WERI-Rb-1 (cell line): ENCODE measurements around the gene BANF2.

ENCODE experiments used
- DNase-seq: peaks from one replicate; pipeline ENCODE4 v3.0.0-alpha.2; 2020
- H3K27ac ChIP-seq: fragments of 250-450 bp; sonication (Bioruptor Pico); 2 replicates; pipeline ENCODE4 v1.5.1; 2020; ENCODE audit warnings: mild to moderate bottlenecking, moderate library complexity
- H3K27me3 ChIP-seq: fragments of 250-450 bp; sonication (Bioruptor Pico); 2 replicates; pipeline ENCODE4 v1.5.1; 2021; ENCODE audit warnings: mild to moderate bottlenecking, low read depth, moderate library complexity; ENCODE audit not compliant: insufficient read depth, severe bottlenecking
- H3K36me3 ChIP-seq: fragments of 250-450 bp; sonication (Bioruptor Pico); 2 replicates; pipeline ENCODE4 v1.5.1; 2020; ENCODE audit warnings: mild to moderate bottlenecking, moderate library complexity
- H3K4me3 ChIP-seq: 2 replicates; pipeline ENCODE4 v1.5.1; 2011; ENCODE audit warnings: low read depth, mild to moderate bottlenecking, control low read depth, low read length
- H3K9me3 ChIP-seq: fragments of 250-450 bp; sonication (Bioruptor Pico); 2 replicates; pipeline ENCODE4 v1.5.1; 2021; ENCODE audit warnings: mild to moderate bottlenecking, moderate library complexity; ENCODE audit not compliant: severe bottlenecking
- TF ChIP-seq, protein P1 (sequence below): IDR thresholded peaks from 2 replicates; pipeline ENCODE4 v1.5.1; 2011; ENCODE audit warnings: low read depth, mild to moderate bottlenecking, control low read depth, inconsistent platforms, low read length

Gene BANF2

DNA sequence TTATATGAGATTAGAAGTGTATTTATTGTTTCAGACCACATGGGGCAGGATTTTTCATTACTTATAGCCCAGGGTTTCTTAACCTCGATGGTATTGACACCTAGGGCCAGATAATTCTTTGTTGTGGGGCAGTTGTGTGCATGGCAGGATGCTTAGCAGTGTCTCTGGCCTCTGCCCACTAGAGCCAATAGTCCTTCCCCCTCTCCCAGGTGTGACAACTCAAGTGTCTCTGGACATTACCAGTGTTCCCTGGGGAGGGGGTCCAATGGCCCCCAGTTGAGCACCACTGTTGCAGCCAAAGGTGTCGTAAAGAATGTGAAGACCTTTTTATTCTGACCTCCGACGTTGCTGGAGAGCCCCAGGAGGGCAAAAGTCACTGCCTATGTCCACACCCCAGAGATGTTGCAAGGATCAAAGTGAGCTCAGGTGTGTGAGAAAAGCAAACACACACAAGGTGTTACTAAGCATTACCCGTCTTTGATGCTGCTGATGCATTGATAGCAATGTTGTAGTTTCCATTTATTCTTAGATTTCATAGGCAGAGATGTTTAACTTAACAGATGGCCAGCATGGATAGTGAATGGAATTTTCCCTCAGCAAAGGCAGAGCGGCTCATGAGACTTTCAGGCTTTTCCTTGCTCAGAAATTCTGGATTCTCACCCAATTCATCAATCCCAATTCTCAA, 22.2 kb downstream of the BANF2 start:
- no peak overlapping the region for H3K27ac ChIP-seq
- H3K4me3 ChIP-seq: no peak overlapping the region
- TF ChIP-seq, protein P1, sequence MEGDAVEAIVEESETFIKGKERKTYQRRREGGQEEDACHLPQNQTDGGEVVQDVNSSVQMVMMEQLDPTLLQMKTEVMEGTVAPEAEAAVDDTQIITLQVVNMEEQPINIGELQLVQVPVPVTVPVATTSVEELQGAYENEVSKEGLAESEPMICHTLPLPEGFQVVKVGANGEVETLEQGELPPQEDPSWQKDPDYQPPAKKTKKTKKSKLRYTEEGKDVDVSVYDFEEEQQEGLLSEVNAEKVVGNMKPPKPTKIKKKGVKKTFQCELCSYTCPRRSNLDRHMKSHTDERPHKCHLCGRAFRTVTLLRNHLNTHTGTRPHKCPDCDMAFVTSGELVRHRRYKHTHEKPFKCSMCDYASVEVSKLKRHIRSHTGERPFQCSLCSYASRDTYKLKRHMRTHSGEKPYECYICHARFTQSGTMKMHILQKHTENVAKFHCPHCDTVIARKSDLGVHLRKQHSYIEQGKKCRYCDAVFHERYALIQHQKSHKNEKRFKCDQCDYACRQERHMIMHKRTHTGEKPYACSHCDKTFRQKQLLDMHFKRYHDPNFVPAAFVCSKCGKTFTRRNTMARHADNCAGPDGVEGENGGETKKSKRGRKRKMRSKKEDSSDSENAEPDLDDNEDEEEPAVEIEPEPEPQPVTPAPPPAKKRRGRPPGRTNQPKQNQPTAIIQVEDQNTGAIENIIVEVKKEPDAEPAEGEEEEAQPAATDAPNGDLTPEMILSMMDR: no peak
- H3K27me3 ChIP-seq: no peaks in the 10 kb centered on the region
- DNase-seq: no peak
- no peaks in the 10 kb centered on the region for H3K9me3 ChIP-seq
- no peaks in the 10 kb centered on the region for H3K36me3 ChIP-seq

DNA sequence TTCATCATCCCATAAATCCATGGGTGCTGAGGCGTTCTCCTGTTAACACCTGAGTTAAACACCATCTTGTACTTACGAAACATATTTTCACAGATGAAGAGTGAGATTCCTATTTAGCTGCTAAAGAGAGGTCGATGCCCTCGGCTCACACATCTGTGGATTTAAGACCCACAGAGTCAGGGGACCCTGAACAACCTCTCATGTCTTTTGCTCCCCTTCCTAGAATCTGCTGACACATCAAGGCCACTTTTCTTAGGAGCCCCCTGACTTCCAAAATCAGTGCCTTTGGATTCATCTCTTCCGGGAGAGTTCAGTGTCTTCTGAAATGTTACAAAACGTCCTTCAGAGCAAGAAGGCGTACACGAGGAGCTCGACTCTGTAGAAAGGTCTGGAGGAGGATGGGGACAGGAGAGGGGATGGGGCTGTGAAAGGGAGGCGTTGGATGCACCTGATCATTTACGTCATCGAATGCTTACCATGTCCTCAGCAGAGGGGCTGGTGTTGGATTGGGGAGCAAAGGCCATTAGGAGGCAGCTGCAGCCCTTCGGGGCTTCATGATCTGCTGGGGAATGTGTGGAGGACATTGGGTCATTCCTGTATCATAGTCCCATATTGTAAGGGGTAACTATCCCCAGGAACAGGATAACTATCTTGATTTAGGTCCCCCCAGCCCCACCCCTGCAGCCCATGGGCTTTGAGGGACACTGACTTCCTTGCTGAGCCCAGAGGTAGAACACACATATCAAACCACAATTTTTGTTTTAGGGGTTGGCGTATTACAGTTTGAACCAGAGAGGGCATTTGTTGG, 22.9 kb downstream of the BANF2 start:
- TF ChIP-seq, protein P1: no peak
- Histone ChIP-seq H3K4me3 (no peak overlapping the region), H3K9me3 (no peaks in the 10 kb centered on the region)

DNA sequence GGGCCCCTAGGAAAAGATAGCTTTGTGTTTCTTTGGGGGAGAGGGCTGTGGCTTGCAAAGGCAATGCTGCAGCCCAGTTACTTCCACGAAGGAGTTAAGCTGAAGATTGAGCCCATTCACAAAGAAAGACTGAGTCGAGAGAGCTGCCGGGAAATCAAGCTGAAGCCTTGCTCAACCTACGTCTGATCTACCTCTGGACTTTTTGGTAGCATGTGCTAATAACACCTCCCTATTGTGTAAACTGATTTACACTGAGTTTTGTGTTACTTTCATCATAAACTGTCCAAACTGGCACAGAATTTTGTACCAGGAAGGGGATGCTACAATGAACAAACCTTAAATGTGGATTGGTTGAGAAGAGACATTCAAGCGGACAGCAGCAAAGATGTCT, 23.5 kb downstream of the BANF2 start:
- TF ChIP-seq, protein P1: no peak
- Histone ChIP-seq H3K9me3 (no peaks in the 10 kb centered on the region), H3K36me3 (no peaks in the 10 kb centered on the region), H3K27me3 (no peaks in the 10 kb centered on the region), H3K4me3 (no peak overlapping the region), H3K27ac (no peak overlapping the region)
- DNase-seq: no peak

More for the DNA sequence above, 22.9 kb downstream of the BANF2 start:
- no peaks in the 10 kb centered on the region for H3K36me3 ChIP-seq
- no peak for DNase-seq
- H3K27me3 ChIP-seq: no peaks in the 10 kb centered on the region
- no peak overlapping the region for H3K27ac ChIP-seq

DNA sequence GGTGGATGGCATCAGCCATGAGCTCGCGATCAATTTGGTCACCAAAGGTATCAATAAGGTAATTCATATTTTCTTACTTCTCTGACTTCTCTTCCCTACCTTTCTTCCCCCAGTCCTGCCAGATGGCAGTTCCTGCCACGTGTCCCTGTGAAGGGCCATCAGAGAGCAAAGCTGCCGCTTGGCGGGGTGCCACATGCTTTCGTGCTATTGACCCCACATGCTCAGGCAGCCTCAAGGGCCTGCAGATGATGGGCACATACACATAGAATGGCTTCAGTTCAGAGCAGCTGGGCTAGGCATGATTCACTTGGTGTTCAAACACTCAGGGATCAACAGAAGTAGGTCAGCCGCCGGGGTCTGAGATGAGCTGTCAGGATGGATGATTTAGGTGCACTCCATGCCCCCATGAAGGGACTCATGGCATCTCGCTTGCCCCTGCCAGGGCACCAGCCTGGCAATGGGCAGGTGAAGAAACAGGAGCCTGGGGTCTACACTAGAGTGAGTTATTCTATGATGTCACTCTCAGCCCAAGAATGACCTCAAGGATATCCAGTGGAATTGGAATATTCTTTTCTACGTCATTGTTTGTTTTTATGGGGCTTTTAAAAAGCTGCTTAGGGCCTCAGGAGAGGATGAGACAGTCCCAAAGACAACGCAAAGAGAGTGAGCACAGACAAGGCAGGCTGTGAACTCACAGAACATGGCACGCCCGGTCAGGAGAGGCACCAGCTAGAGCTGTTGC, 25.5 kb downstream of the BANF2 start:
- TF ChIP-seq, protein P1: no peak

DNA sequence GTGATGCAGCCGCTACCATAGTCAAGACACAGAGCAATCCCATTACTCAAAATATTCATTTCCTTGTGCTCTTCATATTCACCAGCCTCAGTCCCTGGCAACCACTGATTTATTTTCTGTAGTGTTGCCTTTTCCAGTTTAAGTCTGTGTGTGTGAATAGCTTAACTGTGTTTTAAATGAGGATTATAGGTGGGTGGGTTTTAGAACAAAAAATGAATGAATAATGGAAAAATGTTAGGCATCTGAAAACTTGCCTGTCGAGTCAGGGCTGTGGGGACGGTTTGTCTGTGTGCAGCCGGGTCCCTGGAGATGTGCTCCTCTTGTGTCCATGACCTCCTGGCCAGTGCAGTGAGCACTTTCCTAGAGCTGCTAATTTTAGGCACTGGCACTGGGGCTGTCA, 27.1 kb downstream of the BANF2 start:
- no peak for DNase-seq
- no peaks in the 10 kb centered on the region for H3K36me3 ChIP-seq
- no peak overlapping the region for H3K4me3 ChIP-seq
- no peak overlapping the region for H3K27ac ChIP-seq
- H3K27me3 ChIP-seq: no peaks in the 10 kb centered on the region
- H3K9me3 ChIP-seq: no peaks in the 10 kb centered on the region
- TF ChIP-seq, protein P1: no peak

More for the DNA sequence above, 25.5 kb downstream of the BANF2 start:
- Histone ChIP-seq H3K27me3 (no peaks in the 10 kb centered on the region), H3K9me3 (no peaks in the 10 kb centered on the region), H3K36me3 (no peaks in the 10 kb centered on the region), H3K4me3 (no peak overlapping the region), H3K27ac (peak overlapping the region; percentile 3; the same call in 1 of the 2 replicates)
- DNase-seq: peak; percentile 66
